H1 (cell line): ENCODE results near the gene ZBTB2. TPM values are rescaled to one million over a fixed set of nuclear protein-coding genes. Genes with fewer than 3 reads are reported as not detected.

ENCODE experiments used
- CTCF ChIA-PET: fragments of 300-600 bp; sonication (Branson Sonifier 250); formaldehyde crosslinking; loops from one replicate; lab custom pipeline; 2021; ENCODE audit not compliant: partially characterized antibody; lab: Charles Lee
- POLR2A ChIA-PET: fragments of 300-600 bp; sonication (Branson Sonifier 250); formaldehyde crosslinking; loops from one replicate; lab custom pipeline; 2021; ENCODE audit warnings: inconsistent platforms; ENCODE audit not compliant: partially characterized antibody; lab: Charles Lee
- DNase-seq, 2 experiments: peaks; one replicate each; pipeline versions ENCODE4 v3.0.0 to v3.0.0-alpha.2; 2010 to 2022; ENCODE audit warnings: low spot score in 2 of 2, low read depth in 1 of 2, mixed read lengths in 1 of 2
- FAIRE-seq: peaks from 2 replicates; lab custom pipeline; 2011; peaks lifted over from hg19 to GRCh38; lab: Jason Lieb, UNC
- H2AFZ ChIP-seq: 2 replicates; pipeline ENCODE4 v1.8.1; 2012; ENCODE audit warnings: low read length, inconsistent platforms
- H2AK5ac ChIP-seq: 2 replicates; pipeline ENCODE4 v1.6.1; 2013; ENCODE audit warnings: low read depth, low read length
- H2BK120ac ChIP-seq: replicated peaks from 2 replicates; pipeline ENCODE3; 2013; ENCODE audit warnings: low read depth, low read length, inconsistent platforms
- H2BK12ac ChIP-seq: 2 replicates; pipeline ENCODE4 v1.6.1; 2013; ENCODE audit warnings: low read depth, low read length
- H2BK15ac ChIP-seq: 2 replicates; pipeline ENCODE4 v1.6.1; 2013; ENCODE audit warnings: low read length
- H2BK20ac ChIP-seq: 2 replicates; pipeline ENCODE4 v1.6.1; 2013; ENCODE audit warnings: low read length
- H2BK5ac ChIP-seq: 2 replicates; pipeline ENCODE4 v1.6.1; 2013; ENCODE audit warnings: low read depth, low read length
- H3K14ac ChIP-seq: 2 replicates; pipeline ENCODE4 v1.6.1; 2013; ENCODE audit warnings: inconsistent platforms; ENCODE audit not compliant: insufficient read length
- H3K18ac ChIP-seq: 2 replicates; pipeline ENCODE4 v1.6.1; 2013; ENCODE audit warnings: low read length; ENCODE audit errors: extremely low read depth
- H3K23ac ChIP-seq: 2 replicates; pipeline ENCODE4 v1.6.1; 2013; ENCODE audit warnings: inconsistent platforms; ENCODE audit not compliant: insufficient read length
- H3K23me2 ChIP-seq: 2 replicates; pipeline ENCODE4 v1.6.1; 2013; ENCODE audit warnings: low read depth, low read length
- H3K27ac ChIP-seq: 2 replicates; pipeline ENCODE4 v1.6.1; 2011; ENCODE audit warnings: low read depth, low read length, inconsistent platforms
- H3K27me3 ChIP-seq, 4 experiments: replicated peaks in 1 of 4; 1 replicate in 1 of 4; 2 replicates in 3 of 4; pipeline versions ENCODE4 v1.6.1 to v1.8.1; 2011 to 2013; ENCODE audit warnings: low read length in 3 of 4, mild to moderate bottlenecking in 3 of 4, inconsistent platforms in 2 of 4, mixed read lengths in 2 of 4, moderate library complexity in 1 of 4; ENCODE audit not compliant: control insufficient read depth in 3 of 4, insufficient read depth in 3 of 4; ENCODE audit errors: extremely low read depth in 1 of 4
- H3K36me3 ChIP-seq, 4 experiments: 2 replicates each; pipeline versions ENCODE4 v1.6.1 to v1.8.1; 2011 to 2013; ENCODE audit warnings: mild to moderate bottlenecking in 4 of 4, low read length in 3 of 4, moderate library complexity in 2 of 4, control low read depth in 1 of 4, inconsistent platforms in 1 of 4; ENCODE audit not compliant: insufficient read depth in 4 of 4, control insufficient read depth in 2 of 4
- H3K4ac ChIP-seq: replicated peaks from 2 replicates; pipeline ENCODE3; 2013; ENCODE audit warnings: low read length, low read depth, mixed read lengths, inconsistent platforms; ENCODE audit not compliant: insufficient read length
- H3K4me1 ChIP-seq, 4 experiments: replicated peaks in 1 of 4; 1 replicate in 1 of 4; 2 replicates in 3 of 4; pipeline versions ENCODE4 v1.6.1 to v1.8.1; 2011 to 2013; ENCODE audit warnings: low read length in 3 of 4, inconsistent platforms in 2 of 4, mixed read lengths in 1 of 4; ENCODE audit not compliant: insufficient read depth in 4 of 4, control insufficient read depth in 3 of 4
- H3K4me2 ChIP-seq, 2 experiments: 2 replicates each; pipeline versions ENCODE4 v1.6.1 to v1.8.1; 2011 to 2013; ENCODE audit warnings: low read depth in 2 of 2, low read length in 2 of 2, control low read depth in 1 of 2, inconsistent platforms in 1 of 2, mild to moderate bottlenecking in 1 of 2; ENCODE audit not compliant: insufficient read depth in 1 of 2
- H3K4me3 ChIP-seq, 4 experiments: fragments of 200-600, 300-600 bp in 1 of 4; sonication (generic), shearing (Covaris generic), sonication (Bioruptor Twin) in 1 of 4; 2 replicates each; pipeline versions ENCODE4 v1.5.1 to v1.8.1; 2011 to 2016; ENCODE audit warnings: low read length in 4 of 4, low read depth in 3 of 4, control low read depth in 2 of 4, inconsistent platforms in 2 of 4, mild to moderate bottlenecking in 2 of 4, mixed read lengths in 1 of 4, moderate library complexity in 1 of 4; ENCODE audit not compliant: insufficient read depth in 2 of 4; ENCODE audit errors: extremely low read depth in 1 of 4
- H3K56ac ChIP-seq: replicated peaks from 2 replicates; pipeline ENCODE3; 2013; ENCODE audit warnings: low read depth, mild to moderate bottlenecking, mixed read lengths, low read length, inconsistent platforms; ENCODE audit not compliant: insufficient read length
- H3K79me1 ChIP-seq: 2 replicates; pipeline ENCODE4 v1.6.1; 2013; ENCODE audit warnings: low read depth, low read length, control low read depth
- H3K79me2 ChIP-seq, 2 experiments: 2 replicates each; pipeline versions ENCODE4 v1.6.1 to v1.8.1; 2012 to 2013; ENCODE audit warnings: low read length in 2 of 2, mild to moderate bottlenecking in 2 of 2, inconsistent platforms in 1 of 2; ENCODE audit not compliant: insufficient read depth in 2 of 2, control insufficient read depth in 1 of 2
- H3K9ac ChIP-seq, 4 experiments: replicated peaks in 1 of 4; 1 replicate in 1 of 4; 2 replicates in 3 of 4; pipeline versions ENCODE4 v1.6.1 to v1.8.1; 2011 to 2013; ENCODE audit warnings: low read depth in 3 of 4, low read length in 3 of 4, control low read depth in 2 of 4, mild to moderate bottlenecking in 2 of 4, moderate library complexity in 2 of 4, inconsistent platforms in 1 of 4; ENCODE audit errors: extremely low read depth in 1 of 4
- H3K9me3 ChIP-seq, 2 experiments: 2 replicates each; pipeline versions ENCODE4 v1.6.1 to v1.8.1; 2012 to 2013; ENCODE audit warnings: mild to moderate bottlenecking in 2 of 2, moderate library complexity in 2 of 2, control low read depth in 1 of 2, inconsistent platforms in 1 of 2, low read depth in 1 of 2, low read length in 1 of 2, mixed read lengths in 1 of 2; ENCODE audit not compliant: insufficient read depth in 2 of 2
- H4K20me1 ChIP-seq, 2 experiments: replicated peaks in 1 of 2; 2 replicates each; pipeline versions ENCODE3 to v1.8.1; 2011 to 2013; ENCODE audit warnings: inconsistent platforms in 2 of 2, low read length in 2 of 2, mild to moderate bottlenecking in 1 of 2; ENCODE audit not compliant: insufficient read depth in 2 of 2, control insufficient read depth in 1 of 2
- H4K5ac ChIP-seq: 2 replicates; pipeline ENCODE4 v1.6.1; 2013; ENCODE audit warnings: low read length, low read depth, mixed read lengths, inconsistent platforms; ENCODE audit not compliant: insufficient read length
- H4K8ac ChIP-seq: 2 replicates; pipeline ENCODE4 v1.8.0; 2013; ENCODE audit warnings: mild to moderate bottlenecking, moderate library complexity, low read length, inconsistent platforms; ENCODE audit not compliant: insufficient read depth; ENCODE audit errors: extremely low read depth
- H4K91ac ChIP-seq: replicated peaks from 2 replicates; pipeline ENCODE3; 2013; ENCODE audit warnings: low read length, mixed read lengths, inconsistent platforms; ENCODE audit not compliant: insufficient read length
- ASH2L ChIP-seq: fragments of 200-600, 300-600 bp; sonication (generic); IDR thresholded peaks from one replicate; pipeline ENCODE4 v1.7.1; 2017; ENCODE audit warnings: low read length
- WGBS, 2 experiments: shearing (Covaris generic) in 1 of 2; methylation state at CpG; one replicate each; pipeline versions ENCODE4 v1.1.6 to v1.1.7; 2013 to 2015; ENCODE audit warnings: low lambda C conversion rate in 2 of 2, mixed read lengths in 2 of 2, inconsistent platforms in 1 of 2, low coverage in 1 of 2, missing lambda C conversion rate in 1 of 2; ENCODE audit not compliant: insufficient replicate concordance in 2 of 2, insufficient coverage in 1 of 2, insufficient read length in 1 of 2; ENCODE audit errors: extremely low coverage in 1 of 2, missing lambda C conversion rate in 1 of 2; 5-methylcytosine and 5-hydroxymethylcytosine counted together
- polyA plus RNA-seq, 7 experiments: library from polyadenylated mRNA; depleted of rRNA in 3 of 7; stranded (reverse) in 5 of 7; unstranded in 2 of 7; fragments of >200 nt in 5 of 7; fragments of 200-250 nt in 2 of 7; gene quantifications; 1 replicate in 5 of 7; 2 replicates in 1 of 7; 4 replicates in 1 of 7; pipeline versions ENCODE4 v1.2.1 to v1.2.3, GENCODE V29; 2011 to 2013; ENCODE audit warnings: missing spikeins in 2 of 7, mixed read lengths in 2 of 7
- total RNA-seq: library from RNA; stranded (reverse); fragmentation: NEBNext Ultra II Directional; extraction: Animal tissue kit (Norgen Biotek cat#: 25700); gene quantifications from 2 replicates; pipeline ENCODE4 v1.2.1, GENCODE V29; 2021

The ZBTB2 gene
- total and polyA plus RNA-seq, 2 of the 8 experiments (the other 6 are each of a cell fraction or from before 2014, with no cell fraction given): 16.1 to 23.7 TPM

- H3K27me3 ChIP-seq: peaks cover 0 to 6% (median 1%) of the 10 kb centered on the region in 4 experiments; a peak in 2 of 7 replicates
- POLR2A ChIA-PET: interaction anchor here (0.6 to 2.6 kb wide), 9 partner anchors 10 to 446 kb away, joined by 3 to 20 read pairs (median 3); partner anchors contain the start of gene AKAP12
- WGBS, 2 experiments: 78% methylated on average over 4 of the region's 6 CpGs; no CpG with 5 or more reads in 1 of the 2 experiments
Measured at GRCh38 chr6:151324488-151324825, 66.9 kb downstream of the ZBTB2 start.

More at GRCh38 chr6:151324488-151324825, 66.9 kb downstream of the ZBTB2 start:
- Histone ChIP-seq H3K79me2 (no peaks in the 10 kb centered on the region; a peak in 1 of 4 replicates), H4K5ac (no peak overlapping the region), H3K4me2 (no peak overlapping the region), H3K9ac (no peak overlapping the region), H2BK15ac (no peak overlapping the region), H3K23ac (no peak overlapping the region), H2BK5ac (no peak overlapping the region), H4K8ac (no peak overlapping the region), H3K23me2 (no peaks in the 10 kb centered on the region; the same call in 1 of the 2 replicates), H3K9me3 (no peaks in the 10 kb centered on the region), H2BK120ac (no peak overlapping the region), H4K91ac (no peak overlapping the region), H3K14ac (no peak overlapping the region), H3K36me3 (no peaks in the 10 kb centered on the region), H3K79me1 (no peaks in the 10 kb centered on the region; the same call in 1 of the 2 replicates), H2BK12ac (no peak overlapping the region), H3K56ac (no peak overlapping the region), H3K4ac (no peak overlapping the region), H3K27ac (no peak overlapping the region), H2AFZ (no peak overlapping the region), H3K4me1 (peaks cover 0 to 3% (median 0%) of the 10 kb centered on the region in 4 experiments; a peak in 3 of 7 replicates), H3K4me3 (no peak overlapping the region), H2BK20ac (no peak overlapping the region), H3K18ac (no peak overlapping the region), H2AK5ac (no peak overlapping the region), H4K20me1 (peaks cover 0 to 1% of the 10 kb centered on the region in 2 experiments)
- TF ChIP-seq ASH2L: no peak
- no peak for DNase-seq
- CTCF ChIA-PET: interaction anchor here (0.5 to 8.7 kb wide), 59 partner anchors 10 to 436 kb away, joined by 3 to 133 read pairs (median 4); no protein-coding TSS in a partner anchor
- FAIRE-seq: no peak
